ENCODE results near the gene ARHGAP26.

DNA sequence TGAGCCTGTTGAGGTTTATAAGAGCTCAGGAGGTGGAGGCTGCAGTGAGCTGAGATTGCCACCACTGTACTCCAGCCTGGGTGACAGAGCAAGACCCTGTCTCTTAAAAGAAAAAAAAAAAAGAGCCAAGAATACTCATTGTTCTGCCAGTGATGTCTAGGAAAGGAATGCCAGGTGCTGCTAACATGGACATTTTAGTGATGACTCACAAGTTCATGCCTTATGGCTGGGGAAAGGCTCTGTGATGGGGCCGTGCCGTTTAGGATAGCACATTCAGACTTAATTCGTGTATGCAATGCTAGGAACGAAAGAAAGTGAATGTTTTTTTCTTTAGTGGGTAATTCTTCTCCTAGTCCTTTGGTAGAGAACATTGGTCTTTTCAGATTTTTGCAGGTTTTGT is 134.2 kb downstream of the ARHGAP26 start:
- TF ChIP-seq, protein P1, sequence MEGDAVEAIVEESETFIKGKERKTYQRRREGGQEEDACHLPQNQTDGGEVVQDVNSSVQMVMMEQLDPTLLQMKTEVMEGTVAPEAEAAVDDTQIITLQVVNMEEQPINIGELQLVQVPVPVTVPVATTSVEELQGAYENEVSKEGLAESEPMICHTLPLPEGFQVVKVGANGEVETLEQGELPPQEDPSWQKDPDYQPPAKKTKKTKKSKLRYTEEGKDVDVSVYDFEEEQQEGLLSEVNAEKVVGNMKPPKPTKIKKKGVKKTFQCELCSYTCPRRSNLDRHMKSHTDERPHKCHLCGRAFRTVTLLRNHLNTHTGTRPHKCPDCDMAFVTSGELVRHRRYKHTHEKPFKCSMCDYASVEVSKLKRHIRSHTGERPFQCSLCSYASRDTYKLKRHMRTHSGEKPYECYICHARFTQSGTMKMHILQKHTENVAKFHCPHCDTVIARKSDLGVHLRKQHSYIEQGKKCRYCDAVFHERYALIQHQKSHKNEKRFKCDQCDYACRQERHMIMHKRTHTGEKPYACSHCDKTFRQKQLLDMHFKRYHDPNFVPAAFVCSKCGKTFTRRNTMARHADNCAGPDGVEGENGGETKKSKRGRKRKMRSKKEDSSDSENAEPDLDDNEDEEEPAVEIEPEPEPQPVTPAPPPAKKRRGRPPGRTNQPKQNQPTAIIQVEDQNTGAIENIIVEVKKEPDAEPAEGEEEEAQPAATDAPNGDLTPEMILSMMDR (IDR thresholded peaks at IDR 0.05) = no peak
- no peak for TF ChIP-seq POLR2A (IDR thresholded peaks at IDR 0.05)
